Ovary (tissue), 9 donors: ENCODE results near the gene SYVN1. TPM values are rescaled to one million over a fixed set of nuclear protein-coding genes. Genes with fewer than 3 reads are reported as not detected.

Experiments
- DNase-seq, 5 donors: peaks; one replicate each; pipeline ENCODE4 v3.0.0-alpha.2; 2019 to 2020
- H3K27ac ChIP-seq, 2 donors: fragments of 200-600 bp; one replicate each; pipeline versions ENCODE4 v1.5.1 to v1.8.0; 2019 to 2022
- H3K27me3 ChIP-seq: fragments of 200-600 bp; one replicate; pipeline ENCODE4 v1.8.0; 2022
- H3K36me3 ChIP-seq: fragments of 200-600 bp; sonication (generic); one replicate; pipeline ENCODE4 v1.5.1; 2019
- H3K4me1 ChIP-seq: one replicate; pipeline ENCODE4 v1.8.1; 2013; ENCODE audit warnings: mild to moderate bottlenecking, moderate library complexity; ENCODE audit not compliant: insufficient read depth
- H3K4me3 ChIP-seq: fragments of 200-600 bp; sonication (generic); one replicate; pipeline ENCODE4 v1.5.1; 2017
- H3K9me3 ChIP-seq, 2 donors: fragments of 200-600 bp in 1 of 2; sonication (generic) in 1 of 2; one replicate each; pipeline versions ENCODE4 v1.5.1 to v1.8.1; 2013 to 2019; ENCODE audit warnings: mild to moderate bottlenecking in 1 of 2, moderate library complexity in 1 of 2
- EP300 ChIP-seq: sonication (generic); formaldehyde crosslinking; IDR thresholded peaks from one replicate; pipeline ENCODE4 v1.6.1; 2017; ENCODE audit warnings: antibody characterized with exemption
- POLR2A ChIP-seq: fragments of 450-650 bp; IDR thresholded peaks from one replicate; pipeline ENCODE4 v1.6.1; 2017; ENCODE audit warnings: antibody characterized with exemption, mild to moderate bottlenecking, moderate library complexity
- WGBS, 3 donors: extraction: QIAGEN DNeasy Blood & Tissue Kit in 1 of 3; methylation state at CpG; one replicate each; pipeline versions ENCODE4 v1.1.5 to v1.1.7; 2013 to 2017; 5-methylcytosine and 5-hydroxymethylcytosine counted together
- intact Hi-C, 4 donors: fragments of 100-400 bp; cut with DNase I; formaldehyde crosslinking; loops; one replicate each; pipeline versions ENCODE4 v1.11.0 to v1.15.1; 2022 to 2023
- polyA plus RNA-seq, 2 donors: library from polyadenylated mRNA; stranded (reverse); fragments of 200-250 nt in 1 of 2; fragments of 350-450 nt in 1 of 2; fragmentation: Illumina TruSeq in 1 of 2; extraction: RNeasy Lipid Tissue Mini Kit (QIAGEN cat#74804) in 1 of 2; gene quantifications; one replicate each; pipeline ENCODE4 v1.2.3, GENCODE V29; 2013 to 2014
- total RNA-seq, 7 donors: library from RNA; depleted of rRNA in 2 of 7; stranded (reverse); fragments of >200 nt in 2 of 7; fragmentation: NEBNext Ultra II Directional in 3 of 7; extraction: Animal tissue kit (Norgen Biotek cat#: 25700) in 3 of 7; gene quantifications; one replicate each; pipeline versions ENCODE4 v1.1.0 to v1.2.4, GENCODE V29; 2016 to 2023
- TF ChIP-seq, protein P1 (sequence below), 3 donors: fragments of 450-650 bp in 2 of 3; fragments of 200-600 bp in 1 of 3; IDR thresholded peaks; one replicate each; pipeline versions ENCODE4 v1.5.1 to v1.8.0; 2016 to 2022; ENCODE audit warnings: antibody characterized with exemption in 3 of 3, mild to moderate bottlenecking in 1 of 3
- donor health status: DM: no; HTN: no; CAD: no; lungs with moderate emphysema.
- donor health status: DM: no; HTN: no; CAD: no.
- donor health status: Bipolar disorder and iron deficiency.
- donor health status: DM: yes; HTN: yes; CAD: no.
- donor health status: DM: no; HTN: no; CAD: no.
- donor health status: DM: yes; HTN: yes; CAD: no.

The SYVN1 gene
- total and polyA plus RNA-seq, 9 donors, result 21.1 to 73.0 (median 53.3) TPM

DNA sequence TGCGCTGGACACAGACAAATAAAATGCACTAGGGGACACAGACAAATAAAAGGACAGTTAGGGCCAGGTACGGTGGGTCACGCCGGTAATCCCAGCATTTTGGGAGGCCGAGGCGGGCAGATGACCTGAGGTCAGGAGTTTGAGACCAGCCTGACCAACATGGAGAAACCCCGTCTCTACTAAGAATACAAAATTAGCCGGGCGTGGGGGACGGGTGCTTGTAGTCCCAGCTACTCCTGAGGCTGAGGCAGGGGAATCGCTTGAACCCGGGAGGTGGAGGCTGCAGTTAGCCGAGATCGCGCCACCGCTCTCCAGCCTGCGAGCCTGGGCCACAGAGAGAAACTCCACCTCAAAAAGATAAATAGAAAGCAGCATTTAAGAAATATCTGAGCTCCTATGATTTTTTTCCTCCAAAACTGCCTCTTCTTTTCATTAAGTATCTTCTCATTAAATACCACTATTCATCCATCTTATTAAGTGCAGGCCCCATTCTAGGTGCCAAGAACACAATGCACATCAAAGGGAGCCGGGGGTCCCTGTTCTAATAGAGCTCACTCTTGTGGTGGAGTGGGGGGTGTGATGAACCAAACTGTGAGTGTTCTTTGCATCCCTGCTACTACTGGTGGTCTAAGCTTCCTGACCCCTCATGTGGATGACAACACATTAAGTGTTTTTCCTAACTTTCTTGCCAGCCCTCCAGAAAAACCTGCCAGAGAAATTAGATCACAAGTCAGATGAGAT is 16.1 kb downstream of the SYVN1 start:
- H3K36me3 ChIP-seq, result no peaks in the 10 kb centered on the region
- H3K9me3 ChIP-seq, result no peaks in the 10 kb centered on the region
- H3K4me1 ChIP-seq, result peaks cover 4% of the 10 kb centered on the region
- no peaks in the 10 kb centered on the region for H3K27me3 ChIP-seq
- TF ChIP-seq POLR2A, result peak; percentile 5
- TF ChIP-seq EP300, result no peak
- no peak overlapping the region for H3K4me3 ChIP-seq
- 73 to 79% (median 78%) methylated on average over 18 of the region's 18 CpGs for WGBS, 3 donors
- peak overlapping the region in 1 of 2 donors; percentile 35 for H3K27ac ChIP-seq
- intact Hi-C loops, result loop anchor here in 3 of 4 donors (5.0 to 10.0 kb wide), 7 partner anchors 36 to 273 kb away; partner anchors contain the start of genes ARL2 (in 2 of the 3), ATG2A (in 1 of the 3), CAPN1 (in 1 of the 3) and CDC42BPG (in 1 of the 3)
- peak in 1 of 5 donors; percentile 55 for DNase-seq

DNA sequence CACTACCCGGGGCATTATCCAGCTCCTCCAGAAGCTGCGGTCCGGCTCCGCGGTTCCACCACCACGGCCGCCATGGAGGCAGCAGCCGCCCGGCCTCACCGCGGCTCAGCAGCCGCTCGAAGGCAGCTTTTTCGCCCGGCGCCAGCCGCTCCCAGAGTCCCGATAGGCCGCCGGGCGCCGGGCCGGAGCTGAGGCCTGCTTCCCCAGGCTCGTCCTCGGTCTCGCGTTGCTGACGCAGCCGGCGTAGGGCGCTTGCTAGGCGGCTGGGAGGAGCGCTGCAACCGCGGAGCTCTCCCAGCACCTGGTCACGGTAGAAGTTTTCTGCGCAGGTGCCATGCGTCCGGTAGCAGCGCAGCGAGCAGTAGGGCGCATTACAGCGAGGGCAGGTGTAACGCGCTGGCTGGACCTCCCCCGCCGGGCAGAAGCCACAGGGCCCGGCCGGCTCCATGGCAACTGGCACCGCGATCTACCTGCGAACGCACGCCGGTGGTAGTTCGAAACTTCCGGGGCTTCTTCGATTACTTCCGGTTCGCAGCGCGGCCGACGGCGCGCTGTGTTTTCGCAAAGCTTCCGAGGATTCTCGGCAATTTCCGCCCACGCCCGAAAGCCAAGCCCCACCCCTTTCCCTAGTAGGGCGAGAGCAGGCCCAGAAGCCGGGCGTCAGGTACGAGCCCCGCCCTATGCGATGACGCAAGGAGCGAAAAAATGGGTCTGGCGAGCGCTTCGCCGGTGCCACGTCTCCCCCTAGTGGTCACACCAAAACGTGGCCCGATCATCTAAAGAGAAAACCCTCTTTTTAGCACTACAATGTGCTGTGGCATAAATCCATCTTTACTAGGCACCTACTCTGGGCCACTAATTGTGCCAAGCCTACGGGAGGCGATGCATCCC is 16.9 kb downstream of the SYVN1 start, which contains the start of gene ZNHIT2:
TSS of gene ZNHIT2 (minus strand) at position 496 of the 891 bp plus-strand sequence. CDS start at position 448, 48 bp downstream.
- peak within 1 kb of the TSS; percentile 70 for H3K4me3 ChIP-seq
- H3K9me3 ChIP-seq, result no peaks in the 10 kb centered on the region
- WGBS, 3 donors, result 0 to 1% (median 0%) methylated on average over 79 to 89 of the region's 89 CpGs
- peak within 1 kb of the TSS; percentile 27 to 70 for H3K27ac ChIP-seq
- intact Hi-C loops, result loop anchor here in 3 of 4 donors (5.0 to 10.0 kb wide), 7 partner anchors 35 to 273 kb away; partner anchors contain the start of genes ARL2 (in 2 of the 3), ATG2A (in 1 of the 3), CAPN1 (in 1 of the 3) and CDC42BPG (in 1 of the 3)
- no peaks in the 10 kb centered on the region for H3K27me3 ChIP-seq
- TF ChIP-seq, protein P1, sequence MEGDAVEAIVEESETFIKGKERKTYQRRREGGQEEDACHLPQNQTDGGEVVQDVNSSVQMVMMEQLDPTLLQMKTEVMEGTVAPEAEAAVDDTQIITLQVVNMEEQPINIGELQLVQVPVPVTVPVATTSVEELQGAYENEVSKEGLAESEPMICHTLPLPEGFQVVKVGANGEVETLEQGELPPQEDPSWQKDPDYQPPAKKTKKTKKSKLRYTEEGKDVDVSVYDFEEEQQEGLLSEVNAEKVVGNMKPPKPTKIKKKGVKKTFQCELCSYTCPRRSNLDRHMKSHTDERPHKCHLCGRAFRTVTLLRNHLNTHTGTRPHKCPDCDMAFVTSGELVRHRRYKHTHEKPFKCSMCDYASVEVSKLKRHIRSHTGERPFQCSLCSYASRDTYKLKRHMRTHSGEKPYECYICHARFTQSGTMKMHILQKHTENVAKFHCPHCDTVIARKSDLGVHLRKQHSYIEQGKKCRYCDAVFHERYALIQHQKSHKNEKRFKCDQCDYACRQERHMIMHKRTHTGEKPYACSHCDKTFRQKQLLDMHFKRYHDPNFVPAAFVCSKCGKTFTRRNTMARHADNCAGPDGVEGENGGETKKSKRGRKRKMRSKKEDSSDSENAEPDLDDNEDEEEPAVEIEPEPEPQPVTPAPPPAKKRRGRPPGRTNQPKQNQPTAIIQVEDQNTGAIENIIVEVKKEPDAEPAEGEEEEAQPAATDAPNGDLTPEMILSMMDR (IDR thresholded peaks at IDR 0.05), result peak; percentile 95 to 99 (median 98)
- TF ChIP-seq EP300 (peak; percentile 13), POLR2A (peak; percentile 64)
- no peaks in the 10 kb centered on the region for H3K36me3 ChIP-seq
- peak; percentile 99 to 100 (median 100) for DNase-seq
- H3K4me1 ChIP-seq, result peaks cover 9% of the 10 kb centered on the region

DNA sequence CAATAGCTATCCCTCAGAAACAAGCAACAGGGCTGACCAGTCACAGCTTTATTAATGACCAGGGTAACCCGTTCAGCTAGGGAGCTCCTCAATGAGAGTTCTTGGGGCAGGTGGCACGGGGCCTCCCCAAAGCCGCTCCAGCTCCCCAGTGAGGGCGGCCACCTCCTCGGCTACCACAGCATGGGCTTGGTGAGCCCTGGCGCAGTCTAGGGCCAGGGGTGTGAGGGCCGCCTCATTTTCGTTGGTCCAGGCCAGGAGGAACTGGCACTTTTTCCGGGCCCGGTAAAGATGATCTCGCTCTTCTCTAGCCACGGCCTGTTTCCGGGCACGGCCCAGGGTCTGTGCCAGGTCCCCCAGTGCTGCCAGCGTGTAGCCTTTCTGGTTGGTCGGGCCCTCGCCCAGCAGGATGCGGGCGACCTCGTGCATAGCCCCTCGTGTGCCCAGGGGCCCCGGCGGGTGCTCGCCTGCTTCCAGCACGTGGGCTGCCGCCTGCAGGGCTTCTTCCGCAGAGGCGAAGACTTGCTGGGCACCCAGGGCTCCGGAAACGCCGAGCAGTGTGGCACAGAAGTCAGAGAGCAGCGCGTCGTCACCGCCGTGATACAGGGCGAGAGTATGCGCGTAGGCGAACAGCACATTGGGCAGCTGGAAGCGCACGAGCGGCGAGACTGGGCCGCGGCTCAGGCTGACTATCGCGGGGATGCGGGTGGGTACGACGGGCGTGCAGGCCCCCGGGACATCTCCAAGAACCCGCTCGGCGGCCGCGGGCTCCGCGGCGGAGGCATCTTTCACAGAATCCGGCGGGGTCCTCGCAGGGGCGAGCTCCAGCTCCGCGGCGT is 17.7 kb downstream of the SYVN1 start:
- H3K36me3 ChIP-seq, result no peaks in the 10 kb centered on the region
- WGBS, 3 donors, result 16 to 18% (median 18%) methylated on average over 56 to 68 of the region's 68 CpGs
- H3K4me1 ChIP-seq, result peaks cover 9% of the 10 kb centered on the region
- TF ChIP-seq EP300 (no peak), POLR2A (no peak)
- TF ChIP-seq, protein P1 (IDR thresholded peaks at IDR 0.05), result no peak
- H3K27ac ChIP-seq, result peak overlapping the region; percentile 27 to 70
- peak overlapping the region; percentile 70 for H3K4me3 ChIP-seq
- no peaks in the 10 kb centered on the region for H3K9me3 ChIP-seq
- H3K27me3 ChIP-seq, result no peaks in the 10 kb centered on the region
- peak in 3 of 5 donors; percentile 41 to 63 (median 61) for DNase-seq
- intact Hi-C loops, result loop anchor here in 3 of 4 donors (5.0 to 10.0 kb wide), 7 partner anchors 34 to 272 kb away; partner anchors contain the start of genes ARL2 (in 2 of the 3), ATG2A (in 1 of the 3), CAPN1 (in 1 of the 3) and CDC42BPG (in 1 of the 3)

DNA sequence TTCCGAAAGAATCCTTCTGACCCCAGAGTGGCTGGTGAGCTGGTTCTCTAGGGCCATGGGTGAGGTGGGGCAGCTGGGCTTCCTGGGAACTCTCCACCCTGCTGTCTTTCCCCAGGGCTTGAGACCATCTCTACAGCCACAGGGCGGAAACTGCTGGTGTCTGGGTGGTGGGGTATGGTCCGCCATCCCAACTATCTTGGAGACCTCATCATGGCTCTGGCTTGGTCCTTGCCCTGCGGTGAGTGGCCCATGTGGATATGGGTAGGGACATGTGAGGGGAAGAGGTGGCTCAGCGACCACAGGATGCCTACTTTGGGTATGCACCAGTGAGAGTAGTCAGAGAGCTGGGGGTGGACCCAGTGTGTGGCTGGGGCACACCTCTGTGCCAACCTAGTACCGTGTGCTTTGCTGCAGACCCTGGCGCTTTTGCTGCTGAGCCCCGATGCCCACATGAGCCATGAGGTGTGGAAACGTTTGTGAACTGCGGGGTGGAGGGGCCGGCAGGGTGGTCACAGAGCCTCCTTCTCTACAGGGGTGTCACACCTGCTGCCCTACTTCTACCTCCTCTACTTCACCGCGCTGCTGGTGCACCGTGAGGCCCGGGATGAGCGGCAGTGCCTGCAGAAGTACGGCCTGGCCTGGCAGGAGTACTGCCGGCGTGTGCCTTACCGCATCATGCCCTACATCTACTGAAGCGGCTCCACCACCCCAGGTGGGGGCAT is 18.8 kb downstream of the SYVN1 start:
- no peak for TF ChIP-seq EP300
- TF ChIP-seq, protein P1 (IDR thresholded peaks at IDR 0.05), result no peak
- TF ChIP-seq POLR2A, result no peak
- Histone ChIP-seq H3K27ac (no peak overlapping the region), H3K27me3 (no peaks in the 10 kb centered on the region), H3K9me3 (no peaks in the 10 kb centered on the region), H3K4me3 (no peak overlapping the region), H3K4me1 (peaks cover 14% of the 10 kb centered on the region), H3K36me3 (no peaks in the 10 kb centered on the region)
- 86 to 90% (median 88%) methylated on average over 21 of the region's 21 CpGs for WGBS, 3 donors
- intact Hi-C loops, result loop anchor here in 3 of 4 donors (5.0 to 10.0 kb wide), 7 partner anchors 33 to 271 kb away; partner anchors contain the start of genes ARL2 (in 2 of the 3), ATG2A (in 1 of the 3), CAPN1 (in 1 of the 3) and CDC42BPG (in 1 of the 3)
- DNase-seq, result peak in 3 of 5 donors; percentile 35 to 50 (median 41)
